Esophagus muscularis mucosa (tissue), 4 donors: Measurements from ENCODE around the gene TOGARAM2. TPM values are rescaled to one million over a fixed set of nuclear protein-coding genes. Genes with fewer than 3 reads are reported as not detected.
A peak's percentile ranks its signal among the peaks of the same experiment; 100 is the strongest.

Experiments used
- DNase-seq: peaks from one replicate; pipeline ENCODE4 v3.0.0-alpha.2; 2017; ENCODE audit errors: extremely low spot score
- H3K27ac ChIP-seq, 4 donors: fragments of 200-600 bp; sonication (generic); replicated peaks in 1 of 4; 1 replicate in 3 of 4; 2 replicates in 1 of 4; pipeline ENCODE4 v1.5.1; 2016 to 2019; ENCODE audit warnings: mild to moderate bottlenecking in 1 of 4
- H3K27me3 ChIP-seq, 4 donors: fragments of 200-600 bp; sonication (generic); one replicate each; pipeline versions ENCODE4 v1.5.1 to v1.6.0; 2016 to 2019
- H3K36me3 ChIP-seq, 4 donors: fragments of 200-600 bp; sonication (generic); one replicate each; pipeline ENCODE4 v1.5.1; 2016 to 2019
- H3K4me1 ChIP-seq, 4 donors: fragments of 200-600 bp; sonication (generic); one replicate each; pipeline ENCODE4 v1.5.1; 2016 to 2019
- H3K4me3 ChIP-seq, 4 donors: fragments of 200-600 bp; sonication (generic); 1 replicate in 2 of 4; 2 replicates in 2 of 4; pipeline ENCODE4 v1.5.1; 2016 to 2019; ENCODE audit warnings: mild to moderate bottlenecking in 4 of 4, moderate library complexity in 1 of 4
- H3K9me3 ChIP-seq, 4 donors: fragments of 200-600 bp; sonication (generic); 1 replicate in 3 of 4; 2 replicates in 1 of 4; pipeline ENCODE4 v1.5.1; 2016 to 2019
- CTCF ChIP-seq, 3 experiments: fragments of 200-600 bp in 2 of 3; fragments of 450-650 bp in 1 of 3; sonication (generic) in 2 of 3; IDR thresholded peaks; one replicate each; pipeline ENCODE4 v1.5.1; 2017 to 2019; ENCODE audit warnings: antibody characterized with exemption in 3 of 3, mild to moderate bottlenecking in 2 of 3, moderate library complexity in 1 of 3
- EP300 ChIP-seq: sonication (generic); formaldehyde crosslinking; IDR thresholded peaks from one replicate; pipeline ENCODE4 v1.6.1; 2017; ENCODE audit warnings: antibody characterized with exemption
- POLR2A ChIP-seq: fragments of 450-650 bp; IDR thresholded peaks from one replicate; pipeline ENCODE4 v1.6.1; 2017; ENCODE audit warnings: antibody characterized with exemption, moderate library complexity, mild to moderate bottlenecking, low read depth
- POLR2AphosphoS5 ChIP-seq, 2 donors: sonication (generic); formaldehyde crosslinking; IDR thresholded peaks; one replicate each; pipeline ENCODE4 v1.6.1; 2017; ENCODE audit warnings: antibody characterized with exemption in 2 of 2
- WGBS: methylation state at CpG from one replicate; pipeline ENCODE4 v1.1.5; 2018; 5-methylcytosine and 5-hydroxymethylcytosine counted together
- intact Hi-C: fragments of 100-400 bp; cut with DNase I; formaldehyde crosslinking; loops from one replicate; pipeline ENCODE4 v1.15.1; 2023
- total RNA-seq, 4 donors: library from RNA; depleted of rRNA; stranded (reverse); fragments of >200 nt; gene quantifications; one replicate each; pipeline versions ENCODE4 v1.1.0 to v1.2.1, GENCODE V29; 2016

TOGARAM2 gene
- total RNA-seq, 4 donors from 2014 or later = 0.57 to 0.99 (median 0.77) TPM

GRCh38 chr2:29010946-29011345 lies 29.8 kb downstream of the TOGARAM2 start:
- TF ChIP-seq POLR2A (no peak), POLR2AphosphoS5 (IDR thresholded peaks at IDR 0.05) (no peak), CTCF (IDR thresholded peaks at IDR 0.05) (no peak)
- H3K27ac ChIP-seq = peak overlapping the region in 2 of 4 donors; percentile 59 to 61
- H3K4me1 ChIP-seq = peaks cover 31 to 39% (median 33%) of the 10 kb centered on the region in 4 donors
- H3K9me3 ChIP-seq = no peaks in the 10 kb centered on the region
- H3K27me3 ChIP-seq = no peaks in the 10 kb centered on the region
- H3K4me3 ChIP-seq = no peak overlapping the region
- intact Hi-C loops = no loop called here
- H3K36me3 ChIP-seq = no peaks in the 10 kb centered on the region
- WGBS = 49% methylated on average over 6 of the region's 7 CpGs
- DNase-seq = no peak

GRCh38 chr2:29011418-29012060 lies 30.4 kb downstream of the TOGARAM2 start:
- no peak for DNase-seq
- Histone ChIP-seq H3K27me3 (no peaks in the 10 kb centered on the region), H3K4me1 (peaks cover 31 to 45% (median 35%) of the 10 kb centered on the region in 4 donors), H3K4me3 (no peak overlapping the region), H3K36me3 (no peaks in the 10 kb centered on the region), H3K9me3 (no peaks in the 10 kb centered on the region), H3K27ac (peak overlapping the region in 3 of 4 donors; percentile 35 to 61 (median 59))
- TF ChIP-seq POLR2AphosphoS5 (IDR thresholded peaks at IDR 0.05) (no peak), POLR2A (no peak), EP300 (no peak), CTCF (IDR thresholded peaks at IDR 0.05) (no peak)
- intact Hi-C loops = loop anchor here (2.0 kb wide), 1 partner anchor 53 kb away; no protein-coding TSS in a partner anchor
- WGBS = 49% methylated on average over 19 of the region's 19 CpGs

GRCh38 chr2:29012211-29012681 lies 31.1 kb downstream of the TOGARAM2 start:
- Histone ChIP-seq H3K36me3 (no peaks in the 10 kb centered on the region), H3K4me1 (peaks cover 31 to 51% (median 37%) of the 10 kb centered on the region in 4 donors), H3K4me3 (no peak overlapping the region), H3K27ac (peak overlapping the region in 3 of 4 donors; percentile 35 to 61 (median 59)), H3K9me3 (no peaks in the 10 kb centered on the region), H3K27me3 (no peaks in the 10 kb centered on the region)
- intact Hi-C loops = loop anchor here (2.0 kb wide), 1 partner anchor 53 kb away; no protein-coding TSS in a partner anchor
- WGBS = 46% methylated on average over 3 of the region's 9 CpGs
- no peak for TF ChIP-seq EP300
- no peak for TF ChIP-seq POLR2A
- no peak for TF ChIP-seq CTCF (IDR thresholded peaks at IDR 0.05)
- no peak for TF ChIP-seq POLR2AphosphoS5 (IDR thresholded peaks at IDR 0.05)
- DNase-seq = no peak

- Histone ChIP-seq H3K4me1 (peaks cover 31 to 51% (median 37%) of the 10 kb centered on the region in 4 donors), H3K9me3 (no peaks in the 10 kb centered on the region), H3K4me3 (no peak overlapping the region), H3K36me3 (no peaks in the 10 kb centered on the region), H3K27me3 (no peaks in the 10 kb centered on the region), H3K27ac (no peak overlapping the region)
- TF ChIP-seq POLR2AphosphoS5 (IDR thresholded peaks at IDR 0.05) (no peak), EP300 (no peak), CTCF (IDR thresholded peaks at IDR 0.05) (peak in 2 of 3 experiments; percentile 30 to 34), POLR2A (no peak)
- DNase-seq = no peak
- intact Hi-C loops = loop anchor here (2.0 kb wide), 1 partner anchor 54 kb away; no protein-coding TSS in a partner anchor
- 83% methylated on average over 11 of the region's 11 CpGs for WGBS
These were observed 32.1 kb downstream of the TOGARAM2 start for GRCh38 chr2:29013057-29013780.
